ENCODE data around the gene UNC119.

DNA sequence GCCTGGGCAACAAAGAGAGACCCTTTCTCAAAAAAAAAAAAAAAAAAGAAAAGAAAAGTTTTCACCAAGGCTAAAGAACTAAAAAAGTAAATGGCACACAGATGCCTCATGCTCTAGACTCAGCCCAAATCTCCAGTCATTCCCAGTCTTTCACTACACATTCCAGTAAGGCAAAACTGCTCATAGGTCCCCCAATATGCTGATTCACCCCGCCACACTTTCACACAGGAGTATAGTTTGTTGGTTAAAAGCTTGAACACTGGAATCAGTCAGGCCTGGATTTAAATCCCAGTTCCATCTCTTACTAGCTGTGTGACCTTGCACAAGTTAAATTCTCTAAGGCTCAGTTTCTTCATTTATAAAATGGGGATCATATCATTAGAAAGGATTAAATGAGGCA is 17.0 kb upstream of the UNC119 start:
- TF ChIP-seq, protein P1, sequence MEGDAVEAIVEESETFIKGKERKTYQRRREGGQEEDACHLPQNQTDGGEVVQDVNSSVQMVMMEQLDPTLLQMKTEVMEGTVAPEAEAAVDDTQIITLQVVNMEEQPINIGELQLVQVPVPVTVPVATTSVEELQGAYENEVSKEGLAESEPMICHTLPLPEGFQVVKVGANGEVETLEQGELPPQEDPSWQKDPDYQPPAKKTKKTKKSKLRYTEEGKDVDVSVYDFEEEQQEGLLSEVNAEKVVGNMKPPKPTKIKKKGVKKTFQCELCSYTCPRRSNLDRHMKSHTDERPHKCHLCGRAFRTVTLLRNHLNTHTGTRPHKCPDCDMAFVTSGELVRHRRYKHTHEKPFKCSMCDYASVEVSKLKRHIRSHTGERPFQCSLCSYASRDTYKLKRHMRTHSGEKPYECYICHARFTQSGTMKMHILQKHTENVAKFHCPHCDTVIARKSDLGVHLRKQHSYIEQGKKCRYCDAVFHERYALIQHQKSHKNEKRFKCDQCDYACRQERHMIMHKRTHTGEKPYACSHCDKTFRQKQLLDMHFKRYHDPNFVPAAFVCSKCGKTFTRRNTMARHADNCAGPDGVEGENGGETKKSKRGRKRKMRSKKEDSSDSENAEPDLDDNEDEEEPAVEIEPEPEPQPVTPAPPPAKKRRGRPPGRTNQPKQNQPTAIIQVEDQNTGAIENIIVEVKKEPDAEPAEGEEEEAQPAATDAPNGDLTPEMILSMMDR (conservative IDR thresholded peaks at IDR 0.05; ENCODE audit: low read length), result no peak
- TF ChIP-seq EZH2phosphoT487 (IDR thresholded peaks at IDR 0.05; ENCODE audit: borderline replicate concordance, low read depth, low read length), result no peak

Measured in OCI-LY7 (cell line).